Suppressor macrophage treated with lipopolysaccharide for 4 hours (primary cell): ENCODE measurements around the gene DHX15.
"Not testable (repeated sequence)": the region's sequence is repeated elsewhere in the genome, so short reads cannot be mapped to it uniquely, and the experiment has no call there.

Experiments
- DNase-seq: peaks from one replicate; pipeline ENCODE4 v3.0.0-alpha.2; 2020

DHX15 gene

DNA sequence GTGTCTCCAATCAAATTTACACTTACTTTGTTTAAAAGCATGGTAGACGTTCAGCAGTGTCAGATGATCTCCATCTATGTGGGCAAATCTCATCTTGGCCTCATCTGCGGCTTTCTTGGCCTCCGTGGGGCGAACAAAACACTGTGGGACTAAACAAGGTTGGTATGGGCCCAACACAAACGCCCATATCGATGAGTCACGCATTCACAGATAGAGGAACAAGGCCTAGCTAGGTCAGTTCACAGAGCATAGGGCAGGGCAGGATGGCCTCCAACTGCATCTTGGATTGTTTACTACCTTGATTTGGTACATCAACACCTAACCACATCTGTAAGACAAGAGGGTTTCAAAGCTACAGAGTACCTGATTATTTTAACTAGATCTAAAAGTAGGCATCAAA is 47.3 kb downstream of the DHX15 start:
- DNase-seq = no peak

DNA sequence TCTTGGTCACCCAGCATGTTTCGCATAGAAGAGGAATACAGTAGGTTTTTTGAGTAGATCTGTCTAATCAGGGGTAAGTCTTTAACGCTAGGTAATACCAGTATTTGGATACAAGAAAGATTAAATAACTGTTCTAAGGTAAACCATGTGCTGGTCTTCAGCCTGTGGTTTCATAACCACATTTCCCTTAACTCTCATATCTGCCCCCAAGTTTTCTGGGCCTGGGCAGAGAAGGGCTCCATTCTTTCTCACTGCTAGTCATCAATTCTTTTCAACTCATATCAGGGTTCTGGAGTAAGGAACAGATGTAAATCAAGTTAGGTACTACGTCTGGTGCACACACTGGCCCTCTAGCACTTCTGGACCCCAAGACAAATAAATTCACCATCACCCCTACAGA is 49.0 kb downstream of the DHX15 start:
- DNase-seq = no peak

DNA sequence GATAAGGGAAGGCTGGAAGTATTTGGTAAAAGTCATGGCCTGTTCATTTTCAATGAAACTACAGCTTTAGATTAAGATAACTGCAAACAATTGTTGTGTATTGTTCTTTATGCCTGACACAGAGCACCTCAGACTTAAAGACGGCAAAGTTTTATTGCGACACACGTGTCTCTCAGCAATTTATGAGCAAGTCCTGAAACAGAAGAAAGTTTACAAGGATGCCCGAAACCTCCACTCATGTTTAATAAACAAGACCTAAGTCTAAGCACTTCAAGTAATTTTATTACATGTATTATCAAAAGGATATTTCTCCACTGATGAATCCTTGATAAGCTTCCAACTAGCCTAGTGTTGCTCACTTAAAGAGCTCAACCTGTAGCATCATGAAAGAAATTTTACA is 51.0 kb downstream of the DHX15 start:
- DNase-seq = no peak

DNA sequence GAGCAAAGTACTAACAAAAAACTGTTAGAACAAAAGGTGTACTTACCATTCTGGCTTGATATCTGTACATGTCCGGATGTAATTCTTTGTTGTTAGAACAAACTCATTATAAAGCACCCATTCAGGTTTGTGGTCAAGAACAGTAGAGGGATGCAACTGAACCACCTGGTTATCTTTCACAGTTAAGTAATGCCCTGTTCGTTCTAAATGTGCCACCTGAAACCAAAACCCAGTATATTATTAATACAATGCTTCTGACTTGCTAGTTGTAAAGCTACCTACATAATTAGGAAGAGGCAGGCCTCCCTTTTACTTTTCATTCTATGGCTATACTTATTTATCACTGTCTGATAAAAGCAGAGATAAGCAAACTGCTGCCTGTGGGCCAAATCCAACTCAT is 54.8 kb downstream of the DHX15 start:
- no peak for DNase-seq

DNA sequence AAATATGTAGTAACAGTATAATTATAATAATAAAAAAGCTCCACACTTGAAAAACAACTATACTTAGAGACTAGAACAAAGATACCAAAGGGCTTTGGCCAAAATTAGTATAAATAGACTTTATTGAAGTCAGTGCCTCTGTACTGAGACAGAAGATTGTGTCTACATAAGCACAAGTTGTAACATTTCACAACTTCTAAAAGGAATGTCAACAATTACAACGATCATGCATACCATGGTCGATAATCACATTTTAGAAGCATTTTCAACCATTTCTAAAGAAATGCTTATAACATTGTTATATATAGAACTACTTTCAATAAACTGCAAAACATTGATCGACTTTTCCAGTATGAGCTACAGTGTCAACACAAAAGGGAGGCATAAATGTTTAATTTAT is 57.0 kb downstream of the DHX15 start:
- DNase-seq = no peak

DNA sequence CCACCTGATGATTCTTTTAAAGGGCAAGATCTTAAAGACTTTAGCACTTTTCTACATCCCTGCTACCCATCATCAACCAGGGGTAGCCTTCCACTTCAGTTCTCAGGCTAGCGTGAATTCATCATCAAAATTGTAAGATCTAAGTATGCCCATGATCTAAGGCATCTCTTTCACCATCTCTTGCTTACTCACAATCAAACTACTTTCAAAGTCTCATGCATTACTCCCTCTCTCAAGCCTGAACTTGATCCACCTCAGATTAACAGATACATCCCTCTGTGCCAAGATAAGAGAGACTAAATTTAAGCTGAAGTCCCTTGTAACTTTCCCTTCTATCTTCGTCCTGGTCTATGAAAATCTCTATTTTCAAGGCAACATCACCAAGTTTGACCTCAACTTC is 62.8 kb downstream of the DHX15 start:
- DNase-seq = no peak

DNA sequence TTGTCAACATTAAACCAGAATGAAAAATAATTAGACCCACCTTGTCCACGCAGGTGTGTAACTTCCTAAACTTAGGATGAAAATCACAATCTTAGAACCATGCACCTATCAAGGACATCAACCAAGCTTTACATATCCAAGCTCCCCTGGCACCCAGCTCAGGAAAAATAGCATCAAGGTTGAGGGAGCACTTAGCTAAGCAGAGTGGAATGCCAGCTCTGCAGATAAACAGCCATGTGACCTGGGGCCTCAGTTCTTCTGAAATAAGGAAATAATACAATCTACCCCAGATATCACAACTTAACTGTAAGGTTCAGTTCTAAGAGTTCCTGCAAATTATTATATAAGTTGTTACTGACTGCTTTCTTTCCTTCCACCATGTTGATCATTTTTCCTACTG is 64.7 kb downstream of the DHX15 start:
- DNase-seq = no peak

DNA sequence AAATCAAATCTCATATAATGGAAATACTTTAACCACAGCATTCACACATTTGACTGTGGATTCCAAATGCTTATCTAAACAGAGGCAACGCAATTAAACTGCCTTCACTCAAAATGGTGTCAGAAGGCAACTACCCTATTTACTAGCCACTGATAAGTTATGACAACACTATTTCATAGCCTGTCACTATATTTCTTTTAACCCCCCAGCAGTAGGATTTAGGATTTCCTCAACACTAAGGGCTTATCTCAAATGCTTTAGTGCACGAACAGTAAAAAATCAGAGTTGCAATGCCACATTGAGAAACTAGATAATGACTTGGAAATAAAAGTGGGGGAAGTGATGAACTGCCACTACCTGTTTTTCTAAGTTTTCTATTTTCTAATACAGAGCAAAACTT is 66.7 kb downstream of the DHX15 start:
- no peak for DNase-seq

DNA sequence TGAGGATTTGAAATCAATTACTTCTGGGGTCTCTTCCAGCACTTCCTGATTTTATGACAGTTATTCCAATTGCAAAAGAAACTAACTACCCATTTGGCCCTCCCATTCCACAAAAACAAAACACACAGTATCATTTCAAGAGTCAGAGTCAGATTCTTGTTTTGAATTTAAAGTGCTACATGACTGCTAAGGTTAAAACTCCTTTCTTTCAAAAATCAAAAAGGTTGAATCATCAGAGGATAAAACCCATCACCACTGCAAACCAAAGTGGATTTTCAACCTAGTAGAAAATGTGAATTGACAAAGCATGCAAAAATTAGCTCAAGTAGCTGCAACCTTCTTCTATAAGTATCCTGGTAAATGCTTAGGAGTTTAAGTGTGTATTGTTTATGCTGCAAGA is 67.4 kb downstream of the DHX15 start:
- no peak for DNase-seq

DNA sequence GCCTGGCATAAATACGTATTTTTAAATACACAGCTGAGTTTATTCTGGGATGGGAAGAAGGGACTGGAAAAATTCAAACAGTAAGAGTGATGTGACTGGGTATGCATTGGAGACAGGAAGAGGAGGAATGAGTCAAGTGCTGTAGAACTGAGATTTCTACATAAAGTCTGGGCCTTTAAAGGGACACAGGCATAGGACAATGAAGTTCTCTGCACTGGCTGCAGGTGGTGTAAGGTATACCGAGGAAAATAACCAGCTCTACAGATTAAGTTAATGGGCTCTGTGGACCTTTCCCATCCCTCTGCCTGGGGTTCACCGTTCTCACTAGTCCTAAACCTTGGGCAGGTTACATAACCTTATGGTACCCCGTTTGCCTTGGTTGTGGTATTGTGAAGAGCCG is 68.7 kb downstream of the DHX15 start:
- no peak for DNase-seq

DNA sequence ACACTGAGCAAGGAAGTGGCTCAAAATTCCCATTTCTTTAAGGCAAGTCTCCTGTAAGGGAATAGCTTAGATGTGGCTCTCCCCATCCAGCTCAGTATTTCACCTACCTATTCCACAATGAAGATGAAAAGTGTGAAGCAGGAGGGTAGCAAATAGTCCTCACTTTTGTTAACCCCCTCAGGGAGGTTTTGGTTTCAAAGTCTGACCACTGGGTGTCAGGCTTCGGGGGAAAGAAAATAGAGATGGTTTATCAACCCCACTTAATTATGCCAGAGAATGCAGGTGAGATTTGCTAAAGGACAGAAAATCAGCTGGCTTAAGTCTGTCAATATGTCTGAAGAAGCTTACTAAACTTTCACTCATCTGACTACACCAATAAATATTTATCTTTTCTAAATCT is 69.5 kb downstream of the DHX15 start:
- no peak for DNase-seq

DNA sequence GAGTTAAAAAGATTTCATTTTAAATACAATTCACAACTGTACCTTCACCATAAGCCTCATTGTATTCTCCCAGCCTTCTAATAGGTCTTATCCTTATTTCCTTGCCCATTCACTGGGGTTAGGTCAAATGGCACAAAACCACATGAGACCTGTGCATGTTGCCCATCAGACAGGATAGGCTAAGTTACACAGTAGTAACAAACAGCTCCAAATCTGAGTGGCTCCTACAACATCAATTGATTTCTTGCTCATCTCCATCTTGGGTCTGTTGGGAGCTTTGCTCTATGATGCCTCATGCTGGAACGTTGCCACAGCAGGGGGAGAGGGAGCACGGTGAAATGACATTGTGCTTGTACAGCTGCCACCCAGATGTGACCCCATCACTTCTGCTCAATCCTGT is 70.6 kb downstream of the DHX15 start:
- DNase-seq = no peak

DNA sequence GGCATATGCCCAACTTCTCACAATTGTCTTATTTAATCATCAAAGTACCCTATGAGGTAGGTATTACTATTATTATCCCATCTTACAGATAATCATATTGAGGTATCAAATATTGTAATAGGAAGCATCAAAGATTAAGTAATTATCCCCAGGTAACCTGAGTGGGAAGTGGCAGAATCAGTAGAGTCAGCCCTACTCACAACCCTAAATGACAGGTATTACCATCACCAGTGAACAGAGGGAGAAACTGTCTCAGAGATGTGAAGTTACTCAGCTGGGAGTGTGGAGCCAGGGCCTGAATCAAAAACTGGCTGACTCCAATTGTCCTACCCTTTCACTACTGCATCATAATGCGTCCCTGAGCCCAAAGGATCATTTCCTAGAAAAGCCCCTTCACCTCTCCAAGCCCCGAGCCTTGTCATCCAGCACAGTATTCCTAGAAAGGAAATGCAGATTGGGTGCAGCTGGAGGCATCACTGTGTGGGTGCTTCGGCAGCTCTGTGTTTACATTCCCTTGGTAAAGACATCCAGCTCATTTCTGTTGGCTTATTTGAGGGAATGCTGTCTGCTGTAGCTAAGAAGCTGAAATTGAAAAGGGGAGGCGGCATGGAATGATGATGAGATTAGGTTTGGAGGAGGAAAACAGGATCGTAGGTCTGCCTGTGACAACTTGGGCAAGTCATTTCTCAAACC is 72.8 kb downstream of the DHX15 start:
- DNase-seq = no peak

DNA sequence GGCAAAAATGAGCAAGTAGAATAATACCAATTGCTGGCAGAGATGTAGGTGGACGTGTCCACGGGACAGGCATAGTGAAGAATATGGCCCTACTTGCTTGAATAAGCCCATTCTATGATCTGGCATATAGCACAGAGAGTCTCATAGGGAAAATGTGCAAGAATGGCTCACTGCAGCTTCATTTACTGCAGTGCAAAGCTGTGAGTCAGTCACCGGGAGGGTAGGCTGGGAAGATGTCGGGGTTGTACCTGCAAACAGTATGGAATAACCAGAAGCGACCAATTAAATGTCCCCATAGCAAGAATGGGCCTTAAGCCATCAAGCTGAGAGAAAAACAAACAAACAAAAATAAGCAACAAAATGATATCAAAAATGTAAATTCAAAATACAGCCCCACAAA is 74.3 kb downstream of the DHX15 start:
- DNase-seq = no peak

DNA sequence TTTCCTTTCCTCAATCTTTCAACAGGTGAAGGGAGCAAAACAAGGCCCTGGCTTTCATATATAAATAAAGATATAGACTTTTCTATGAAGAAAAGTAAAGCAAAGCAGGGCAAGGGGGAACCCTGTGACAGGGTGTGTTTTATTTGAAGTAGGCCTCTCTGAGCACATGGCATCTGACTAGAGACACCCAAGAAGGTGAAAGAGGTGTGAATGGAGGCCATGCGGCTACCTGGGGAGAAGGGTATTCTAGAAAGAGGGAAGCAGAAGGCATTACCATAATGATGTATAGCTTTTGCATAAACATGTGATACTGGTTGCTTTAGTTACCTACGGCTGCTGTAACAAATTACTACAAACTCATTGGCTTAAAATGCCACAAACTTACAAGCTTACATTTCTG is 75.8 kb downstream of the DHX15 start:
- no peak for DNase-seq

DNA sequence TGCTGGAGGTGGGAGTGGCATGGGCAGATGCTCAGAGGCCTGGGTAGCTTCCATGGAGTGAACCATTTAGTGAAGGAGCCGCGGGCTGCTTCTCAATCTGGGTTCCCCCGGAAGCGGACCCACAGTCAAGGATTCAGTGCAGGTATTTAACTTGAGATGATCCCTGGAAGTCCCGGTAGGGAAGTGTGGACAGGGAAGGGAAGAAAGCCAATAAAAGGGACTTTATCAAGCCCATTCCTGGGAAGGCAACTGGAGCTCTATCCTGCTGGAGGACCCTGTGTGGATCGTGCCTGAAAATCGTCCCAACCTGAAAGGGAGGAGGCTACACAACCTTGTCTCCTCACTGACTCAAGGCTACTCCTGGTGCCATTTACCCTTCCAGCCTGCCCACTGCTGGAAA is 76.9 kb downstream of the DHX15 start:
- no peak for DNase-seq

DNA sequence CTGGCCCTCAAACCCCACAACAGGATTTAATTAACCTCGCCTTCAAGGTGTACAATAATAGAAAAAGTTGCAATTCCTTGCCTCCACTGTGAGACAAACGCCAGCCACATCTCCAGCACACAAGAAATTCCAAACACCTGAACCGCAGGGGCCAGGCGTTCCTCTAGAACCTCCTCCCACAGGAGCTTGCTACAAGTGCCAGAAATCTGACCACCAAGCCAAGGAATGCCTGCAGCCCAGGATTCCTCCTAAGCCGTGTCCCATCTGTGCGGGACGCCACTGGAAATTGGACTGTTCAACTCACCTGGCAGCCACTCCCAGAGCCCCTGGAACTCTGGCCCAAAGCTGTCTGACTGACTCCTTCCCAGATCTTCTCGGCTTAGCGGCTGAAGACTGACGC is 81.3 kb downstream of the DHX15 start:
- DNase-seq = not testable (repeated sequence)

DNA sequence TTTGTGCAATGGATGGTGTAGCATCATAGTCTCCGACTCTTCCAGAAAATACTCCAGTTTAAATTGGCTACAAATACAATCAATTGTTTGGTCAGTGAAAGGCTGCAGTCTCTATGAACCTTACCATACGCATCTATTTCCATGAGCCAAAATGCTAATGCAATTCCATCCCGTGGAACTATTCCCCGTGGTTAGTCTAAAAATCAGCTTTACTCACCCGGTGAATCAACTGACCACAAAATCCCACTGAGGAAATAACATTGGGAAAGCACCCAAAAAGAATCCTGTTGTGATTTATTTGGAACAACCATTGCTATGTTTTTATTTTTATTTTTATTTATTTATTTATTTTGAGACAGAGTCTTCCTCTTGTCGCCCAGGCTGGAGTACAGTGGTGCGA is 87.1 kb downstream of the DHX15 start:
- DNase-seq = no peak

DNA sequence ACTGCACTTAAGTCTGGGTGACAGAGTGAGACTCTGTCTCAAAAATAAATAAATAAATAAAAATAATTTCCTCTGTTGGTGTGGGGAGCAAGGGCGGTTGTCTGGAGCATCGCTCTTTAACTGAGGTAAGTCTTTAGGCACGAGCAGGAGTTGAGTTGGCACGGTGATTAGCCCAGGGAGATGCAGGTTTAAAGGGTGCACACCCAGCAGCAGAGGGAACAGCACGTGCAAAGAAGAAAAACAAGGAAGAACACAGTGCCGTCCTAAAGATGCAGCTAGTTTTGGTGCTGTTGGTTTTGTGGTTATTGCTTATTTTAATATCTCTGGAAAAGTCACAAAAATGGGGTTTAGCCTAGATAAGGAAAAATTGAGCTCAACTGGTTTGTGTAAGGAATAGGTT is 87.8 kb downstream of the DHX15 start:
- DNase-seq = no peak

DNA sequence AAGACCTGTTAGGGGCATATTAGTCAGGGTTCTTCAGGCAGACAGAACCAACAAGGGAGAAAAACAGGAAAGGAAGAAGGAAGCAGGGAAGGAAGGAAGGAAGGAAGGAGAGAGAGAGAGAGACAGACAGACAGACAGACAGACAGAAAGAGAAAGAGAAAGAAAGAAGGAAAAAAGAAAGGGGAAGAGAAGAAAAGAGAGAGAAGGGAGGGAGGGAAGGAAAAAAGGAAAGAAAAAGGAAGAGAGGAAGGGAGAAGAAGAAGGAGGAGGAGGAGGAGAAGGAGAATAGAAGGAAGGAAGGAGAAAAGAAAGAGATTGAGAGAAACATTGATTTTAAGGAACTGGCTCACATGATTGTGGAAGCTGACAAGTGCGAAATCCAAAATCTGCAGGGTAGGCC is 89.0 kb downstream of the DHX15 start:
- DNase-seq = no peak

DNA sequence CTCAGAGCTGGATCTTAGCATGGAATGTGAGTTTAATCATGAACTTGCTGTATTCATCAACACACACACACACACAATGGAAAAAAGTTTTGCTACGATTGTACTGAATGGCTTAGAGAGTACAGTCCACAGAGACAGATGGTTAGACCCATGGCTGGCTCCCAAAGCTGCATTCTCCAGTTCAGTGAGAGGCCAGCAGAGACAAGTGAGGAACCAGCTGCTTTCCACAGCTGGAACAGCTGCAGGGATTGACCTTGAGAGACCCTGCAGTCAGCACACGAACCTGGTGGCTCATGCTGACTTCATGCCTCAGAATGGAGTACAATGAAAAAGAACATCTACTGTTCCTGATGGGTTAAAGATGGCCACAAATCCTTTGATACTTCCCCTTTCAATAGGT is 94.5 kb downstream of the DHX15 start:
- no peak for DNase-seq

DNA sequence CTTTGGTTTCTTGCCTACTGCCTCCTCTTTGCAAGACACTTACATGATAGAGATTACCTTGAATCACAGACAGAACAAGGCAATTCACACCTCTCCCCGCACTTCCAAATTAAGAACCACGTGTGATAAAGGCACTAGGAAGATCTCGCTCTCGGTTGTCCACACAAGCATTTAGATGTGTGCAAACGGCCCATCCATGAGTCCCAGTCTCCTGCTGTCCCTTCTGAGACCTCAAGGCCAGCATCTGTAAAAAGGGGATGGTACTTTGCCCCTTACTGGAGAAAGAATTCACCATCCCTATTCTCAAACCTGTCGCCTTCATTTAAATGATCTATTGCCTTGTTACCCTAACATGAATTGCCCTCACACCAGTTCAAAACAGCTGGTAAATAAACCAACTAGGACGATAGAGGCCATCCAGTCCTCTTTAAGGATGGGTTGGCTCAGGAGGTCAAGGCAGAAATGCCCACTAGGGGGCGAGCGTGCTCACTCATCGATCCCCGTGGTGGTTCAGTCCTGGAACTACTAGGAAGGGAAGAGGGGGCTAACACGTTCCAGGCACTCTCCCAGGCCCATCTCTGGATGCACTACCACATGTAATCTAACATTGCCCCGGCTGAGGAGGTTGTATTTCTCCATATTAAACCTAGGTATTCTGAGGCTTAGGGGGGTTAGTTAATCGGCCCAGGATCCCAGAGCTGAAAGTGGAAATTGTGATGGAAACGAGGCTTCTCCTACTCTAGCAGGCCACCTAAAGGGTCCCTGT is 95.8 kb downstream of the DHX15 start:
- peak; percentile 81 for DNase-seq

DNA sequence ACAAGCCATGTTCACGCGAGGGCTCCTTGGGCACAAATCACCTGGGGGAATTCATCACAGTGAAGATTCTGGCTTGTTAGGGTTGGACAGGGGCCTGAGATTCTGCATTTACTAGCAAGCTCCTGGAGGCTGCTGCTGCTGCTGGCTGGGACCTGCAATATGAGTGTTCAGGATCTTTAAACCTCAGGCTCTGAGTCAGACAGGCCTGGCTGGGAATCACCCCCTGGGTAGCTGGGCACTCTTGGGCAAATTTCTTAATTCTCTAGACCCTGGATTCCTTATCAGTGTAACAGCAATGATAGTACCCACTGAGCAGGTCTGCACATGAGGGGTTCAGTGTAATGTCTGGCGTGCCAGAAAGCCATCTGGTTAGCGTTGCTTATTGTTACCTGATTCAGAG is 101.5 kb downstream of the DHX15 start:
- DNase-seq = no peak

DNA sequence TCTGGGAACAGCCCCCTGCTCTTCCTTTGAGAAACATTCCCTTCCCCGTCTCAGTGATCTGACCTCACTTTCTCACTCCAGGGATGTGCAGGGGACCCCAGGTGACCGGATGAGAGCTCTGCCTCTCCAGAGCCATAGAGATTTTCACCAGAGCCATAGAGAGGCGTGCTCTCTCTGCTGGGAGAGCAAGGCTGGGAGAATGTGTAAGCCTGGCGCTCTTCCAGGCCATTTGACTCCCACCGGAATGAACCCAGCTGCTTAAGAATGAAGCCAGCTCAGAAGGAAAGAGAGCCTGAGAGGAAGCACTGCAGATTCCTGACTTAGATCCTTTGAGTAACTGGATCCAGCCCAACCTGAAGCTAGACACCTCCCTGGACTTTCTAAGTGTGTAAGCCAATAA is 106.4 kb downstream of the DHX15 start:
- DNase-seq = no peak
